GM18909 (cell line): ENCODE results near the gene LHX1.

Source experiments
- ATAC-seq: cut with Tn5 transposase; IDR thresholded peaks from one replicate; pipeline ENCODE4 v1.9.1; 2021; ENCODE audit warnings: mild to moderate bottlenecking; ENCODE audit not compliant: unreplicated experiment, poor library complexity

The LHX1 gene

GRCh38 chr17:36937001-36937958 is at the start of gene LHX1:
TSS of gene LHX1 (plus strand) at chr17:36937475. CDS start at chr17:36938198, 723 bp downstream.
- ATAC-seq: no peak

DNA sequence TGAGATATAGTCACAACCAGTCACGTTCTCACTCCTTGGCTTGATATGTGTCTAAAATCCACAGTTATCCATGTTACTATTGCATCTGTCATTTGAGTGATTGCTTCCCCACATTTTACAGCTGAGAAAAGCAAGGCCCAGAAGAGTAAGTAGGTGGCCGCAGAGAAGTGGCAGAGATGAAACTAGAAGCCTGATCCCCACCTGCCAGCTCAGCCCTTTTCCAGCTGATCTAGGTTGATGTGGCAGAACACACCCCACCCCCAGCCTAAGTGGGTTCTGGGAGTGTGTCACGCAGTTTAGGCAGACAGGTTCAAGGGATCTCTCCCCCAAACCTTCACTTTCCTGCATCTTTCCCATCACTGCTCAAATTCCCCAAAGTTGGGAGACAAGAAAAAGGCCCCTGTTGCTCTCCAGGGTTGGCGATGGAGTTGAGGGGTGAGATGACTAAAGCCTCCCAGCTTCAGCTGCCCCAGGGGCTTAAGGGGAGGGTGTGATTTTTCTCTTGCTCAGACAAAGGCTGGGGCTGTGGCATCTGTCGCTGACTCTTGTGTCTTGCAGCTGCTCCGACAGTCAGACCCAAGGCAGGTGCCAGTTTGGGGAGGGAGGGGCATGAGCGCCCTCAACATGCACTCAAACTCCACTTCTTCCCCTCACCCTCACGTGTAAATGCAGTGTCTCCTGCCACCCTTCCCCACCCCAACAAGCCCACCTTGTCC is 48.9 kb upstream of the LHX1 start:
- ATAC-seq: no peak

- no peak for ATAC-seq
These were observed 47.4 kb upstream of the LHX1 start for GRCh38 chr17:36889770-36890349.

DNA sequence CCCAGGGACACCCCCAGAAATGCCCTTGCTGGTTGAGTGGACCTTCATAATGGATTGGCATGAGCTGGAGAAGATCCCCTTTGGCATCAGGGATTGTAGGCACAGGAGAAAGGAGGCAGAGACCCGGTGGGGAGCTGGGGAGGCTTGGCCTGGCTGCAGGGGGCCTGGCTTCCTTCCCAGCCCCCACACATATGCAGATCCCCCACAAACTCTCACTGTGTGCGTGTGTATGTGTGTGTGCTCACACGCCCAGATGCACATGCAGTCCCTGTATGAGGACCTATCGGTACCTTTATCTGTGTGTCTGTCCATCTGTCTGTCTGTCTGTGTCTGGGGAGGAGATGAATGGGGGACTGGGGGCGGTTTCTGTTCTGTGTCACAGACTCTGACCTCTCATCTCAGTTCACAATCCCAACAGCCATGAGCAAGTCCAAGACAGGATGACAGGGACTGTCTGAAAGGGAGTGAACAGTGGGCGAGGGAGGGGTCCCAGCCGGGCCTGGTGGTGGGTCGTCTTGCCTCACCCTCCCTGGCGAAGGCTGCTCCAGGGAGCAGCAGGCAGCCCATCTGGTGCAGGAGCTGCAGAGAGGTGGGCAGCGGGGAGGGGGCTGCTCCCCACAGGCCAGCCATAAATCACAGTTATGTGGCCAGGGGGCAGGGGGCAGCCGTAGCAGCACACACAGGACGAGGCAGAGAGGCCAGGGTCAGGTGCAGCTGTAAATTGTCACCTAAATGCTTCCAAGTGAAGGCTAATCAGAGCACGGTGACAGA is 46.7 kb upstream of the LHX1 start:
- ATAC-seq: no peak

DNA sequence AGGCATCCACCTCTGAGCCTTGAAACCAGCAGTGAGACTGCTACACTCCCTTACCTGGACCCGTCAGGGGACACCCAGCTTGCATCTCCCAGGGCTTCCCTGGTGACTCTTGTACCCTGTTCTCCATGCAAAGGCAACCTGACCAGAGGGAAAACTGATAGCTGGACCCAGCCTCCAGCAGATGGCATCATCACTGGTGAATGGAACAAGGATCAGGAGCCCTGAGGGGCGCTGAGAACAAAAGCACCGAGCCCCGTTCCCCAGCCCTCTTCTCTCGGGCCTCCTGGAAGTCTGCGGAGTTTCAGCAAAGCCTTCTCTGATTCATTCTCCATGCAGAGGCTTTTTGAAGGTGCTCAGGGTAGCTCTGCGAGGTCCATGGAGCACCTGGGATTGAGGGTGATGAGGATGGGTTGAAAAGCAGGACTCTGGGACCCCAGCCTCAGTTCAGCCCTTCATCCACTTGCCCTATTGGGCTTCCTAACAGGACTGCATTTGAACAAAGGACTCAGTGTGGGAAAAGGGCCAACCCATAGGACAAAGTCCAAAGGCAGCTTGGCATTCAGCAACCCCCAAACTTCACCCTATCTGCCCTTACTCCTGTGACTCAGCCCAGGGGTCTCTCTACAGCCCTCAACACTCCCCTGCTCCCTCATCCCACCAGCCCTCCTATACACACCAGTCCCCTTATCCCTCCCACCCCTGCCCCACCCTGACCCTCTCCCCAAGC is 45.0 kb upstream of the LHX1 start:
- no peak for ATAC-seq

DNA sequence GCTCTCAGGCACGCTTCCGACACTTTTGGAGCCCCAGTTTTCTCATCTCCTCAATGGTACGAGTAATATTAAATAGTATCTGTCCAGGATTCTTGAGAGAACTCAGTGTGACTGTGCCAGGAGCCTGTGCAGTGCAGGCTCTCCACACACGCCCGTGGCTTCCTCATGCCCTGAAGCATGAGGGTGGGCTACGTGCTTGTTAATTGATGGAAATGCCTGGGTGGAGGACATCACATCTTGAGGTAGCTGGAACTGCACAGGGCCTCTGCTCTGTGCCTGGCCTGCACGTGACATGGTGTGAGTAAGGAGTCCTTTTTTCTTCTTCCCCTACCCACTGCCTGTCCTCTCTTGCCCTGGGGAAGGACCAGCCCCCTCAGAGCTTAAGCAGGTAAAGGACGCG is 43.1 kb upstream of the LHX1 start:
- ATAC-seq: no peak

- no peak for ATAC-seq
These were observed 42.4 kb upstream of the LHX1 start for GRCh38 chr17:36894925-36895324.

DNA sequence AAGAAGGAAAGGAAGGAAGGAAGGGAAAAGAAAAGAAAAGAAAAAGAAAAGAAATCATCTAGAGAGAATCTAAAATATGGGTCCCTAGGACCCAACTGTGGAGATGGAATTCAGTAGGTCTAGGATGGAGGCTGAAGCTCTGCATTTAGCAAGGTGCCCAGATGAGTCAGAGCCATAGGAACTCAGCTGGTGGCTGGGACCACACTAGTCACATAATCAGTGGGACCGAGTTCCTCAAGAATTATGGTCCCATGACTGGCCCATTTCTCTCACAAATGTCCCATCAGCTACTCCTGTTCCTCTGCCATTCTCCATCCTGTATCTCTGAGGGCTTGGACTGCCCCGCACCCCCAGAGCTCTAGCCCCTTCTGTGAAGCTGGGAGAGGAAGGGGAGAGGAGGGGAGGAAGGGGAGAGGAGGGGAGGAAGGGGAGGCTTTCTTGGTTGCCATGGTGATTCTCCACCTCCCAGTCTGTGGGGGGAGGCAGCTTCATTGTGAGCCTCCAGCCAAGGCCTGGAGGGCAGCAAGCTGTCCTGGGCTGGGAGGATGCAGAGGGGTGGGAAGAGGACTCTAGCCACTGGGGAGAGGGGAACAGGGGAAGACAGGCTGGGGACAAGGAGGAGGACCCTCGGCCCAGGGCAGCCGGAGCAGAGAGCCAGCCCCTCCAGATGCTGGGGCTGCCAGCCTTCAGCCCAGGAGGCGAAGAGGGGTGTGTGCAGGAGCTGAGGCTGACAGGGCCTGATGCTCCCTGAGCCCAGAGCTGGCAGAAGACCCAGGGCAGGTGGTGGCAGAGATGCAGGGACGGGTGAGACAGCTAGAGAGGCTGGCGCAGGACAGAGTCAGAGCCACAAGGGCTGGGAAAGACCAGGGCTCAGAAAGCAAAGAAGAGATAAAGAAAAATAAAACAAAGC is 37.8 kb upstream of the LHX1 start:
- ATAC-seq: no peak

DNA sequence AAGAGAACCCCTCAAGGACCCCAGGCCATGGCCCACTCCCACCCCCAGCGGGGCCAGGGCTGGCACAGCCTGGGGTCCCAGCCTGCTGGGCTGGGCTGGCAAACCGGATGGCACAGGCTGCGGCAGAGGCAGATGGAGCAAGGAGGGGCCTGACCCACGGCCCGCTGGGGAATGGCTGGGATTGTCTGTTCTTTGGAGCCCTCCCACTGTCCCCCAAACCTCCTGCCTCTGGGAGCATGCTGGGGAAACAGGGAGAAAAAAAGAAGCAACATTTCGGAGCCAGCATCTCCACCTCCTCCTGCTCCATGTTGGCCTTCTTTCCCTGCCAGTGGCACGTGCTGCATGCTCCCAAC is 37.1 kb upstream of the LHX1 start:
- no peak for ATAC-seq

GRCh38 chr17:36901506-36901905 is 35.8 kb upstream of the LHX1 start:
- ATAC-seq: no peak

DNA sequence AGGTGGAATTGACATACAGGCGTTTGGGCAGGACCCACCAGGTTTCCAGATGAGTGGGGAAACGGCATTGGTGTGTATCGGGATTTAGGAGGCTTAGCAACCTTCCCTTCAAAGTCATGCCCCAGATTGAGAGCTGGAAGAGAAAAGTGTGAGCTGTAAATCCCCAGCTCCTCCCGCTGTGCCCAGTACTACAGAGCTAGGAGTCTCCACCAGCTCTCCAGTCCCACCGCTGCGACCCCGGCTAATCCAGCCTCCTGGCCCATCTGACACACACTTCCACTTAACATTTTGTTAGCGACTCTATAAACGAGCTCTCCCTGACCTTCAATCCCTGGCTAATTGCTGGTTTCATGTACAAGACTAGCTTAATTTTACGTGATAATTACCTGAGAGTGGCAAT is 29.9 kb upstream of the LHX1 start:
- ATAC-seq: no peak

- no peak for ATAC-seq
These were observed 26.8 kb upstream of the LHX1 start for GRCh38 chr17:36910513-36910912.

GRCh38 chr17:36911001-36911400 is 26.3 kb upstream of the LHX1 start:
- ATAC-seq: no peak

- ATAC-seq: no peak
These were observed 24.1 kb upstream of the LHX1 start for GRCh38 chr17:36913132-36913531.

DNA sequence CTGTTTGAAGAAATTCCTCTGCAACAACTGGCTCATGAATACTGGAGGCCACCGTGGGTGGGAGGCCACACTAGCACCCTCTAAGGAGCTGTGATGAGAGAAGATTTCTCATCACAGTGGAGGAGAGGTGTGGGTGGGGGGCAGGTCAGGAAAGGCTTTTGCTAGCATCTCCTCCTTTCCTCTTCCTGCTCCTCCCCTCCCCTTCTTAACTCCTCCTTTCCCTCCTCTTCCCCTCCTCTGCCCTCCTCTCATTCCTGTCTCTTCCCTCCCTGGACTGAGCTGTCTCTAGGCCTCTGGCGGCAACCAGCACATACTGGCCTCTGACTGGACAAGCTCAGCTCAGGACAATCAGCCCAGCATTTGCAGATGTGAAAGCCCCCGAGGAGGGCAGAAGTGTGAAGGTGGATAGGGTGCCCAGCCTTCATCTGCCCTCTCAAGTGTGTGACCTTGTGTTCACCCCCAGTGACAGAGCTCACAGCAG is 19.0 kb upstream of the LHX1 start:
- no peak for ATAC-seq

- ATAC-seq: no peak
These were observed 17.8 kb upstream of the LHX1 start for GRCh38 chr17:36919407-36919968.

DNA sequence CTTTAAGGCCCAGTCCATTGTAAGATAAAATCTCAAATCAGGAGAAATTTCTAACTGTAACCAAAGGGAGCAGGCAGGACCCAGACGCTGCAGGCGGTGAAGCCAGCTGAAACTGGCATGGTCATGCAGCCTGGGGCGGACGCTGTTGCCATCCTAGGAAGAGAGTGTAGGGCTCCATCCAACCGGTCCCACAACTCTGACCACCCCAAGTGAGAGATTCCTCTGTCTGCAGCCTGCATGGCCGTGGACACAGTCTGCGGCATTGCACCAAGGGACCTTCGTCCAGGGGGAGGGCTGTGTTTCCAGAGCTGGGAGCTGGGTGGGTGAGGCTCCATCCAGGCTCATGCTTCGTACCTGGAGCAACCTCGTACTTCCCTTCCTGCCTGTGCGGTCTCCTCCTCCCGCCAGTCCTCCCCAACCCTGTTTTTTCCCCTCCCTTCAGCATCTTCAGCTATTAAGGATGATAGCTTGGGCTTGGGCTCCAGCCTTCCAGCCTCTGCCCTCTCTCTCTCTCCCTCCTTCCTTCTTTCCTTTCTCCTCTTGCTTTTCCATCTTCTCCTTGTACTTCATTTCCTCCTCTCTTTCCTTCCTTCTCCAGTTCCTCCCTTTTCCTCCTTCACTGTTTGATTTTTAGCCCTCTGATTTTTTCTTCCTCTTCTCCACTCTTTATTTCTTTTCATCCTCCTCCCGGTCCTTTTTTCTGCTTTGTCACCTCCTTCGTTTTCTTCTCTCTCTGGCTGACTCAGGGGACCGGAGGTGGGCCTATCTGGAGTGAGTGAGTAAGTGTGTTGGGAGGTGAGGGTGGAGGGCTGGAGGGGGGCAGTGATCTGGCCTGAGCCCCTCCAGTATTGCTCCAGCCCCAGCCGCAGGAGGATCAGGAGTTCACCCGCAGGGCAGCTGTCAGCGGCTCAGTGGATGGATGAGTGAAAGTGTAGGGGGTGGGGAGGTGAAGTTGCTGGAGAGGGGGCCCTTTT is 17.0 kb upstream of the LHX1 start:
- no peak for ATAC-seq
